Measurements from ENCODE around the gene KRT17. TPM values are rescaled to one million over a fixed set of nuclear protein-coding genes. Genes with fewer than 3 reads are reported as not detected.
"Not testable (repeated sequence)": the region's sequence is repeated elsewhere in the genome, so short reads cannot be mapped to it uniquely, and the experiment has no call there.

KRT17 gene
- total and polyA plus RNA-seq, 7 experiments from 2014 or later: not detected

DNA sequence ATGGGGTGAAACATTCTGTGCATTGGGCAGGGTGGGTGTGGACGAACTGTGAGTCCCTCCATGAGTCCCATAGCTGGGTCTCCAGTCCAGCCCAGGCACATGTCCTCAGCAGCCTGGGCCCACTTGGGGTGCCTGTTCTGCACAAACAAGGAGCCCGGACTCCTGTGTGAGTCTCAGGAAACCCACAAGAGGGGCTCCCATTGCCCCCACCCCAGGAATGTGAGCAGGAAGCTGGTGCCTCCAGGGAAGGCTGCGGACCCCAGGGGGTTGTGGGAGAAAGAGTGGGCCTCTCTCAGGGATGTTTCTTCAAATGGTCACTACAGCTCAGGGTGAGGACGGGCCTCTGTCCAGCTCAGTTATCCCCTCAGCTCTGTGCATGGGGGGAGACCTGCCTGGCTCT, 7.9 kb downstream of the KRT17 start:
- DNase-seq, H3K4me1 Mint-ChIP-seq, POLR2A ChIA-PET: not testable (repeated sequence)

GRCh38 chr17:41615454-41615853, 8.9 kb downstream of the KRT17 start:
- peaks cover 0 to 10% (median 0%) of the 10 kb centered on the region in 5 donors for H3K27me3 Mint-ChIP-seq
- no peaks in the 10 kb centered on the region for H3K36me3 Mint-ChIP-seq
- H3K4me1 ChIP-seq (ENCODE audit: control insufficient read depth in 2 of 2, insufficient read depth in 2 of 2, low read length in 2 of 2): no peaks in the 10 kb centered on the region
- intact Hi-C loops (cut with micrococcal nuclease): no loop called here
- no peaks in the 10 kb centered on the region for H3K27me3 ChIP-seq (ENCODE audit: control insufficient read depth in 2 of 2, insufficient read depth in 2 of 2, low read length in 2 of 2)
- no peaks in the 10 kb centered on the region for H3K9me3 ChIP-seq (ENCODE audit: control insufficient read depth in 2 of 3, low read length in 3 of 3)
- POLR2A ChIA-PET: no interaction called here
- ATAC-seq: no peak
- no peak overlapping the region for H3K27ac ChIP-seq (ENCODE audit: low read depth, low read length)
- no peaks in the 10 kb centered on the region for H3K36me3 ChIP-seq (ENCODE audit: control insufficient read depth in 2 of 3, insufficient read depth in 3 of 3, low read length in 3 of 3)
- no peak overlapping the region for H3K4me3 Mint-ChIP-seq
- CTCF ChIA-PET: no interaction called here
- DNase-seq: no peak
- H3K4me1 Mint-ChIP-seq: no peaks in the 10 kb centered on the region
- H3K4me3 ChIP-seq (ENCODE audit: low read length): no peak overlapping the region
- H3K9me3 Mint-ChIP-seq: no peaks in the 10 kb centered on the region
- H3K27ac Mint-ChIP-seq: no peak overlapping the region

More for the DNA sequence above, 7.9 kb downstream of the KRT17 start:
- H3K36me3 ChIP-seq (ENCODE audit: control insufficient read depth in 2 of 3, insufficient read depth in 3 of 3, low read length in 3 of 3); CTCF ChIA-PET; H3K27me3 ChIP-seq (ENCODE audit: control insufficient read depth in 2 of 2, insufficient read depth in 2 of 2, low read length in 2 of 2); H3K9me3 Mint-ChIP-seq; H3K36me3 Mint-ChIP-seq; intact Hi-C loops (cut with micrococcal nuclease); H3K4me1 ChIP-seq (ENCODE audit: control insufficient read depth in 2 of 2, insufficient read depth in 2 of 2, low read length in 2 of 2); H3K4me3 Mint-ChIP-seq; H3K27ac ChIP-seq (ENCODE audit: low read depth, low read length); H3K4me3 ChIP-seq (ENCODE audit: low read length); H3K27ac Mint-ChIP-seq; H3K9me3 ChIP-seq (ENCODE audit: control insufficient read depth in 2 of 3, low read length in 3 of 3); ATAC-seq: not testable (repeated sequence)
- peaks cover 0 to 10% (median 0%) of the 10 kb centered on the region in 5 donors for H3K27me3 Mint-ChIP-seq

- H3K9me3 ChIP-seq (ENCODE audit: control insufficient read depth in 2 of 3, low read length in 3 of 3); H3K4me3 Mint-ChIP-seq; H3K9me3 Mint-ChIP-seq; POLR2A ChIA-PET; CTCF ChIA-PET; H3K36me3 Mint-ChIP-seq; H3K4me1 Mint-ChIP-seq; intact Hi-C loops (cut with micrococcal nuclease); H3K36me3 ChIP-seq (ENCODE audit: control insufficient read depth in 2 of 3, insufficient read depth in 3 of 3, low read length in 3 of 3); H3K27me3 ChIP-seq (ENCODE audit: control insufficient read depth in 2 of 2, insufficient read depth in 2 of 2, low read length in 2 of 2); H3K4me1 ChIP-seq (ENCODE audit: control insufficient read depth in 2 of 2, insufficient read depth in 2 of 2, low read length in 2 of 2); ATAC-seq; H3K27ac Mint-ChIP-seq; H3K27ac ChIP-seq (ENCODE audit: low read depth, low read length); H3K4me3 ChIP-seq (ENCODE audit: low read length); DNase-seq: not testable (repeated sequence)
- H3K27me3 Mint-ChIP-seq: peaks cover 0 to 13% (median 2%) of the 10 kb centered on the region in 5 donors
These were observed 9.6 kb downstream of the KRT17 start for GRCh38 chr17:41614767-41615166.

DNA sequence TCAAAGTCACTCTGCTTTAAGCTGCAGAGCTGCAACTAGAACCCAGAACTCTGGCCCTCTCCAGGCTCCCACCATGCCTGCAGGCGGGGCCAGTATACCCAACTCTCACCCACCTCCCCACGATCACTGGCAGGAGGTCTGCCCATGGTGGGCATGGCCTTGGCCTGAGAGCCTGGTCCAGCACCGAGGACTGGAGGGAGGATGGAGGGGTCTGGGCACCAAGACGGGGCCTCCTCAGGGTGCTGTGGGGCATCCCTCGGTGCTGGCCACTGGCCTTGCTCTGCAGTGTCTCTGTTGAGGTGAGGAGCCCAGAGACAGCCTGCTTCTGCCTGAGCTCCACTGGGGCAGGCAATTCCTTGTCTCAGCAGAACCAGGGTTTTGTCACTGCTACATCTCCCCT, 10.3 kb downstream of the KRT17 start:
- Mint-ChIP-seq H3K36me3 (no peaks in the 10 kb centered on the region), H3K4me1 (peaks cover 0 to 2% (median 0%) of the 10 kb centered on the region in 7 donors), H3K4me3 (no peak overlapping the region), H3K27me3 (peaks cover 5 to 16% (median 5%) of the 10 kb centered on the region in 5 donors), H3K9me3 (peaks cover 0 to 1% (median 0%) of the 10 kb centered on the region in 11 donors), H3K27ac (no peak overlapping the region)
- Histone ChIP-seq H3K27me3 (ENCODE audit: control insufficient read depth in 2 of 2, insufficient read depth in 2 of 2, low read length in 2 of 2) (no peaks in the 10 kb centered on the region), H3K4me3 (ENCODE audit: low read length) (no peak overlapping the region), H3K4me1 (ENCODE audit: control insufficient read depth in 2 of 2, insufficient read depth in 2 of 2, low read length in 2 of 2) (no peaks in the 10 kb centered on the region), H3K27ac (ENCODE audit: low read depth, low read length) (no peak overlapping the region), H3K9me3 (ENCODE audit: control insufficient read depth in 2 of 3, low read length in 3 of 3) (no peaks in the 10 kb centered on the region), H3K36me3 (ENCODE audit: control insufficient read depth in 2 of 3, insufficient read depth in 3 of 3, low read length in 3 of 3) (no peaks in the 10 kb centered on the region)
- CTCF ChIA-PET: no interaction called here
- intact Hi-C loops (cut with micrococcal nuclease): no loop called here
- no peak for DNase-seq
- POLR2A ChIA-PET: no interaction called here
- ATAC-seq: no peak

- intact Hi-C loops (cut with micrococcal nuclease): no loop called here
- Mint-ChIP-seq H3K4me3 (no peak overlapping the region), H3K4me1 (peaks cover 0 to 5% (median 0%) of the 10 kb centered on the region in 7 donors), H3K27ac (no peak overlapping the region), H3K27me3 (peaks cover 5 to 20% (median 12%) of the 10 kb centered on the region in 5 donors), H3K36me3 (no peaks in the 10 kb centered on the region), H3K9me3 (peaks cover 0 to 2% (median 0%) of the 10 kb centered on the region in 11 donors)
- no peak overlapping the region for H3K27ac ChIP-seq (ENCODE audit: low read depth, low read length)
- no peak overlapping the region for H3K4me3 ChIP-seq (ENCODE audit: low read length)
- no peak for ATAC-seq
- ChIA-PET POLR2A (no interaction called here), CTCF (no interaction called here)
- H3K9me3 ChIP-seq (ENCODE audit: control insufficient read depth in 2 of 3, low read length in 3 of 3): no peaks in the 10 kb centered on the region
- H3K36me3 ChIP-seq (ENCODE audit: control insufficient read depth in 2 of 3, insufficient read depth in 3 of 3, low read length in 3 of 3): no peaks in the 10 kb centered on the region
- no peaks in the 10 kb centered on the region for H3K27me3 ChIP-seq (ENCODE audit: control insufficient read depth in 2 of 2, insufficient read depth in 2 of 2, low read length in 2 of 2)
- no peaks in the 10 kb centered on the region for H3K4me1 ChIP-seq (ENCODE audit: control insufficient read depth in 2 of 2, insufficient read depth in 2 of 2, low read length in 2 of 2)
- no peak for DNase-seq
These were observed 10.9 kb downstream of the KRT17 start for GRCh38 chr17:41613277-41614082.

DNA sequence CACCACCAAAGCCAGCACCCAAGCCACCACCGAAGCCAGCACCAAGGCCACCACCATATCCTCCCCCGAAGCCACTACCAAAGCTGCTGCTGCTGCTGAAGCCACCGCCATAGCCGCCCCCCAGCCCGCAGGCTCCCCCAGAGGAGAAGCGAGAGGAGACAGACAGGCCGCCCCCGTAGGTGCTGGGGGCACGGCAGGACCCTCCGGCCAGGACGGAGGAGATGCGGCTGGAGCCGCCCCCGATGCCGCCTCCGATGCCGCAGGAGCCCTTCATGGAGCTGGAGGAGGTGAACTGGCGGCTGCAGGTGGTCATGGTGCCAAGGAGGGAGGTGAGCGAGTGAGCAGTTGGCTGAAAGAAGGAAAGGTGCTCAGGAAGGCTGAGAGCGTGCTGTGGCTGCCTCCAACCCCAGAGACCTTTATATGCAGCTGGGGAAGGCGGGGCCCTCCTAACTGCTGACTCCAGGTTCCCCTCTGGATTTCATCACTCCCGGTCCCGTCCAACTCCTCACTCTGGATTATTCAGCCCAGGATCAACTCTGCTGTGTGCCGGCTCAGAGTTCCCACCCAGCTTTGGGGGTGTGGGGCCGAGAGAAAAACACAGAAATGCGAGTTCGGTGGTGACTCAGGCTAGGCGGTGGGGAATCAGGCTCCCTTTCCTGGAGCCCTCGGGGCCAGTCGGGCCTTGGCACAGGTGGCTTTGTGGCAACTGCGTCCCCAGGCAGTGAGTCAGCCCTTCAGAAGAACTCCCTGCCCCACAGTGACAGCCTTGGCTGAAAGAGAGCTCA, 11.8 kb downstream of the KRT17 start, which contains the start of gene KRT16:
KRT16 (minus strand) TSS at position 392 of the 785 bp plus-strand sequence; CDS start at position 313, 79 bp downstream.
- H3K4me3 ChIP-seq (ENCODE audit: low read length); H3K4me1 Mint-ChIP-seq; H3K4me1 ChIP-seq (ENCODE audit: control insufficient read depth in 2 of 2, insufficient read depth in 2 of 2, low read length in 2 of 2); DNase-seq; ATAC-seq; POLR2A ChIA-PET; H3K27ac Mint-ChIP-seq; CTCF ChIA-PET; H3K9me3 ChIP-seq (ENCODE audit: control insufficient read depth in 2 of 3, low read length in 3 of 3); intact Hi-C loops (cut with micrococcal nuclease); H3K36me3 ChIP-seq (ENCODE audit: control insufficient read depth in 2 of 3, insufficient read depth in 3 of 3, low read length in 3 of 3); H3K4me3 Mint-ChIP-seq; H3K36me3 Mint-ChIP-seq; H3K27ac ChIP-seq (ENCODE audit: low read depth, low read length); H3K9me3 Mint-ChIP-seq; H3K27me3 ChIP-seq (ENCODE audit: control insufficient read depth in 2 of 2, insufficient read depth in 2 of 2, low read length in 2 of 2): not testable (repeated sequence)
- peaks cover 5 to 25% (median 13%) of the 10 kb centered on the region in 5 donors for H3K27me3 Mint-ChIP-seq
